Measurements from ENCODE around the gene ARHGAP15.
A peak's percentile ranks its signal among the peaks of the same experiment; 100 is the strongest.

The ARHGAP15 gene

DNA sequence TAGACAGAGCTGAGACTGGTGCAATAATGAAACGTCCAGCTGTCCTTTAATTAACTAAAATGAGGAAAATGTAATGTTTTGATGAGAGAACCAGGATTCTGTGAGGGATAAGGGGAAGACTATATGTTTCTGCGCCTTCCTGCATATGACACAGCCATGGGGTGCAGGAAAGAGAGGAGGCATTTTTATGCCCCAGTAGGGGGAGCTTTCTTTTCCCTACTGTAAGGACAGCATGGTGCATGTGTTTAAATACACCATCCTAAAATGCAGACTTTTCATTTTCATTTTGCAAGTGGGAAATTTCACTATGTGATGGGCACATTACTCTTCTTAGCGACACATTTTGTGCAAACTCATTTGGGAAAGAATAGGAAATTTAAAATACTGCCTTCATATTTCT lies 446.1 kb downstream of the ARHGAP15 start:
- no peak overlapping the region for H3K27ac ChIP-seq
- TF ChIP-seq, protein P1, sequence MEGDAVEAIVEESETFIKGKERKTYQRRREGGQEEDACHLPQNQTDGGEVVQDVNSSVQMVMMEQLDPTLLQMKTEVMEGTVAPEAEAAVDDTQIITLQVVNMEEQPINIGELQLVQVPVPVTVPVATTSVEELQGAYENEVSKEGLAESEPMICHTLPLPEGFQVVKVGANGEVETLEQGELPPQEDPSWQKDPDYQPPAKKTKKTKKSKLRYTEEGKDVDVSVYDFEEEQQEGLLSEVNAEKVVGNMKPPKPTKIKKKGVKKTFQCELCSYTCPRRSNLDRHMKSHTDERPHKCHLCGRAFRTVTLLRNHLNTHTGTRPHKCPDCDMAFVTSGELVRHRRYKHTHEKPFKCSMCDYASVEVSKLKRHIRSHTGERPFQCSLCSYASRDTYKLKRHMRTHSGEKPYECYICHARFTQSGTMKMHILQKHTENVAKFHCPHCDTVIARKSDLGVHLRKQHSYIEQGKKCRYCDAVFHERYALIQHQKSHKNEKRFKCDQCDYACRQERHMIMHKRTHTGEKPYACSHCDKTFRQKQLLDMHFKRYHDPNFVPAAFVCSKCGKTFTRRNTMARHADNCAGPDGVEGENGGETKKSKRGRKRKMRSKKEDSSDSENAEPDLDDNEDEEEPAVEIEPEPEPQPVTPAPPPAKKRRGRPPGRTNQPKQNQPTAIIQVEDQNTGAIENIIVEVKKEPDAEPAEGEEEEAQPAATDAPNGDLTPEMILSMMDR (conservative IDR thresholded peaks at IDR 0.05) = peak; percentile 45

- no peak overlapping the region for H3K27ac ChIP-seq
- TF ChIP-seq, protein P1 (conservative IDR thresholded peaks at IDR 0.05) = no peak
Observed at GRCh38 chr2:143577489-143577888, 448.3 kb downstream of the ARHGAP15 start.

GRCh38 chr2:143579456-143579855 lies 450.2 kb downstream of the ARHGAP15 start:
- no peak overlapping the region for H3K27ac ChIP-seq
- TF ChIP-seq, protein P1 (conservative IDR thresholded peaks at IDR 0.05) = no peak

DNA sequence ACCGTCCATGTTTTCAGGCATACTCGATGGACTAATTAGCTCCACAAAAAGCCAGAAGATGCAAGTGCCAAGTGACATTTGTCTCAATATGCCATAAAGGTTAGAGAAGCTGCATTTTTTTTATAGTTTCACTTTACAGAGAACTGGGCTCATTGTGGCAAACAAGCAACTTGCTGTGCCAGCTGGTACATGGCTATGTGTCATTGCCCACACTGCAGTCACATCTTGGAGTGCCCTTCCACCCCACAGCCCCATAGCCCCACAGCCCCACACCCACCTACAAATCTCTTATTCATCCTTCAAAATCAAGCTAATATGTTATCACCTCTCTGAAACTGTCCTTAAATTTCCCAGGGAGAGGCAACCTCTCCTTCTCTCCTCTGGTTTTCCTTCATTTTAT lies 451.9 kb downstream of the ARHGAP15 start:
- no peak overlapping the region for H3K27ac ChIP-seq
- TF ChIP-seq, protein P1 (conservative IDR thresholded peaks at IDR 0.05) = no peak

DNA sequence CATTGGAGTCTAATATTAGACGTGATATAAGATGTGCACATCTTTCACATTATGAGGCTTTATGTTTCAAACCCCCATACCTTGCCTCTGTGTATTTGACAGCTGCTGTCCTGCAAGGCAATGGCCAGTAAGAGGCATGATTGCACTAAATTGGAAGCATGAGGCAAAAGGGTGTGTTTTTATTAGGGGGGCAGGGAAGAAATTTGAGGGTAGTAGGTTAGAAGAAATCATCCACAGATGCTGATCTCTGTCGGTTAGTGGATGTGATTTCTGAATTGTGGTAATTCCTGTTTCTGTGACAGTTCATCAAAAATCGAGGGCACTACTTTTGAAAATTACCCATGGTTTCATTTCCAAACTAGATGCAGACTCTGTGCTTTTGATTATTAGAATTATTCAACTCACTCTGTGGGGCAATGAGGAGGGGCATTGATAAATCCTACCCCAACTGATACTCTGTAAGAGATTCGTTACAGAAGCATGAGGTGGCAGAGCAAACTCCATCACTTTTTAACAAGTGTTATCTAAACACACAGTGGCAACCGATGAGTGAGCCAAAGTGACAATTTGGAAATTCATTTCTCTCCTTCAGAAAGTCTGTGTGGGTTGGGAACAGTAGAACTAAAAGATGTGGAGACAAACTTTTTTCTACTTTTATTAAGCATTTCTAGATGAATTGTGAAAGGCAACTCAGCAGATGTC lies 453.0 kb downstream of the ARHGAP15 start:
- TF ChIP-seq, protein P1 (conservative IDR thresholded peaks at IDR 0.05) = no peak
- H3K27ac ChIP-seq = no peak overlapping the region

GRCh38 chr2:143584936-143585335 lies 455.7 kb downstream of the ARHGAP15 start:
- H3K27ac ChIP-seq = no peak overlapping the region
- TF ChIP-seq, protein P1 (conservative IDR thresholded peaks at IDR 0.05) = no peak

DNA sequence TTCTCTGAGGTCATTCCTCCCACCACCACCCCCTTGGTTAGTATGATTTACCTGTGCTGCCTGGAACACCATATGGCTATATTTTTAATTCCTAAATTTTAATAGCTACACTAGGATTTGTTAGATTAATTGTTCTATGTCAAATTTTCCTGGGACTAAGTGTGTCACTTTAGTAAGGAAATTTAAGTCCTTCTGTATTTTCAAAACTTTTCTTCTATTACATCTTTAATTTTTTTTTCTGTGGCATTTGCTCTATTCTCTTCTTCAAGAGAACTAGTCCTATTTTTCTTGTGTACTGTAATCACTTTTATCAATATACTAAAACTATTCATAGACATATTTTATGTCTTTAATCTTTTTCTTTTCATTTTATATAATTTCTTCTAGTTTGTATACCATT lies 456.9 kb downstream of the ARHGAP15 start:
- H3K27ac ChIP-seq = no peak overlapping the region
- TF ChIP-seq, protein P1 (conservative IDR thresholded peaks at IDR 0.05) = no peak
